Neutrophil (primary cell): ENCODE measurements around the gene METAP1.

ENCODE experiments used
- H3K27ac ChIP-seq: fragments of 200-600 bp; sonication (generic); 2 replicates; pipeline ENCODE4 v1.5.1; 2016; ENCODE audit warnings: mild to moderate bottlenecking, moderate library complexity
- H3K27me3 ChIP-seq: fragments of 200-600 bp; sonication (generic); 2 replicates; pipeline ENCODE4 v1.6.0; 2016; ENCODE audit warnings: mild to moderate bottlenecking
- H3K36me3 ChIP-seq: fragments of 200-600 bp; sonication (generic); 2 replicates; pipeline ENCODE4 v1.5.1; 2017
- H3K4me1 ChIP-seq, 2 experiments: fragments of 200-600 bp in 1 of 2; sonication (generic) in 1 of 2; 1 replicate in 1 of 2; 2 replicates in 1 of 2; pipeline versions ENCODE4 v1.5.1 to v1.6.1; 2013 to 2016; ENCODE audit warnings: low read depth in 1 of 2, low read length in 1 of 2, mild to moderate bottlenecking in 1 of 2, moderate library complexity in 1 of 2; ENCODE audit not compliant: control insufficient read depth in 1 of 2, insufficient read depth in 1 of 2
- H3K4me3 ChIP-seq, 2 experiments: fragments of 200-600 bp in 1 of 2; sonication (generic) in 1 of 2; 1 replicate in 1 of 2; 2 replicates in 1 of 2; pipeline ENCODE4 v1.5.1; 2013 to 2016; ENCODE audit warnings: low read depth in 1 of 2, low read length in 1 of 2, mild to moderate bottlenecking in 1 of 2, moderate library complexity in 1 of 2
- H3K9me3 ChIP-seq: fragments of 200-600 bp; sonication (generic); 2 replicates; pipeline ENCODE4 v1.5.1; 2016
- TF ChIP-seq, protein P1 (sequence below): fragments of 200-600 bp; sonication (generic); IDR thresholded peaks from 2 replicates; pipeline ENCODE4 v1.5.1; 2016; ENCODE audit warnings: antibody characterized with exemption

Gene METAP1

DNA sequence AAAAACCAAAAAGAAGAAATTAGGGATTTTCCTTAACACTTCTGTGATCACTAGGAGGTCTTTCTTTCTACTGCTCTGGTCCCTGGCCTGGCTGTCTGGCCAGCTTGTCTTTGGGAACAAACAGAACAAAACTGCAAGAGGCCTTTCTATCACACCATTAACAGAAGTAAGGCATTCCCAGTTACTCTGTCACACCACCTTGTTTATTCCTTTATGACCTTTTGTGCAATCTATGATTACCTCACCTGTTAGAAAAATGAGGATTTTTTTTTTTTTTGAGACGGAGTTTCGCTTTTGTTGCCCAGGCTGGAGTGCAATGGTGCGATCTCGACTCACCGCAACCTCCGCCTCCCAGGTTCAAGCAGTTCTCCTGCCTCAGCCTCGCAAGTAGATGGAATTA is 3.0 kb downstream of the METAP1 start:
- no peaks in the 10 kb centered on the region for H3K36me3 ChIP-seq
- H3K27ac ChIP-seq: no peak overlapping the region
- H3K27me3 ChIP-seq: no peaks in the 10 kb centered on the region
- TF ChIP-seq, protein P1, sequence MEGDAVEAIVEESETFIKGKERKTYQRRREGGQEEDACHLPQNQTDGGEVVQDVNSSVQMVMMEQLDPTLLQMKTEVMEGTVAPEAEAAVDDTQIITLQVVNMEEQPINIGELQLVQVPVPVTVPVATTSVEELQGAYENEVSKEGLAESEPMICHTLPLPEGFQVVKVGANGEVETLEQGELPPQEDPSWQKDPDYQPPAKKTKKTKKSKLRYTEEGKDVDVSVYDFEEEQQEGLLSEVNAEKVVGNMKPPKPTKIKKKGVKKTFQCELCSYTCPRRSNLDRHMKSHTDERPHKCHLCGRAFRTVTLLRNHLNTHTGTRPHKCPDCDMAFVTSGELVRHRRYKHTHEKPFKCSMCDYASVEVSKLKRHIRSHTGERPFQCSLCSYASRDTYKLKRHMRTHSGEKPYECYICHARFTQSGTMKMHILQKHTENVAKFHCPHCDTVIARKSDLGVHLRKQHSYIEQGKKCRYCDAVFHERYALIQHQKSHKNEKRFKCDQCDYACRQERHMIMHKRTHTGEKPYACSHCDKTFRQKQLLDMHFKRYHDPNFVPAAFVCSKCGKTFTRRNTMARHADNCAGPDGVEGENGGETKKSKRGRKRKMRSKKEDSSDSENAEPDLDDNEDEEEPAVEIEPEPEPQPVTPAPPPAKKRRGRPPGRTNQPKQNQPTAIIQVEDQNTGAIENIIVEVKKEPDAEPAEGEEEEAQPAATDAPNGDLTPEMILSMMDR: no peak
- H3K4me3 ChIP-seq: no peak overlapping the region
- no peaks in the 10 kb centered on the region for H3K9me3 ChIP-seq
- peaks cover 15 to 17% of the 10 kb centered on the region in 2 experiments for H3K4me1 ChIP-seq

DNA sequence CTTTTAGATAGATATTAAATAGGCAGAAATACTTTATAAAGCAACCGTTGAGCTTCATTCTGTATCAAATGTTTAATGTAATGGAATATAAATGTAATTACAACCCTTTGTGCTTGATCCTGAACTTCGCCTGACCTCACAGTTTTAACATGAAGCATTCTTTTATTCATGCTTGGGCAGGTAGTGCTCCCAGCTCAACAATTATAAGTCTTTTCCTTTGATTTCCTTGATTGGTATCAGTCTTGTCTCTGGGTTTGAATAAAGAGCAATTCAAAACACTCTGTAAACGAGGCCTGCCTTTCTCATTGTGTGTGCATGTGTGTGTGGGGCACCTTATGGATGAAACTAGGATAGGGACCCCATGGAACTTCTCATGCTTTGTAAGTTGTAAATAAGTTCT is 6.8 kb downstream of the METAP1 start:
- TF ChIP-seq, protein P1: no peak
- no peak overlapping the region for H3K27ac ChIP-seq
- H3K36me3 ChIP-seq: no peaks in the 10 kb centered on the region
- H3K9me3 ChIP-seq: no peaks in the 10 kb centered on the region
- no peaks in the 10 kb centered on the region for H3K27me3 ChIP-seq
- H3K4me1 ChIP-seq: no peaks in the 10 kb centered on the region
- no peak overlapping the region for H3K4me3 ChIP-seq

DNA sequence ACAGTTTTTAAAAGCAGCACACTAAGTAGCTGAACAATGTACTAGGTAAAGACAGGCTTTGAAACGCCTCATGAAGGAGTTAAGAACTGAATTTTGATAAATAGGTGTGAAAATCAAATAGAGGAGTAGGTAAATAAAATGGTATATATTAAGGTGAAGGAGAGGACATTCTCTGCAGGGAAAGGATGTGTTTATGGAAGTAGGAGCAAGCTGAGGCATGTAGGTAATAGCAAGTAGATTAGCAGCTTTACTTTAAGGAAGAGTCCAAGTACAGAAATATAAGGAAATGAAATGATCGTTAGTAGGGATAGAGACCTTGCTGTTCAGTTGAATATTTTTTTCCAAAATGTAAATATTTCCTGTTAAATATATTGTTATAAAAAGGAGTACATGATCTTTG is 12.5 kb downstream of the METAP1 start:
- Histone ChIP-seq H3K36me3 (no peaks in the 10 kb centered on the region), H3K9me3 (no peaks in the 10 kb centered on the region), H3K27ac (no peak overlapping the region), H3K4me1 (no peaks in the 10 kb centered on the region), H3K4me3 (no peak overlapping the region), H3K27me3 (no peaks in the 10 kb centered on the region)
- TF ChIP-seq, protein P1: no peak

DNA sequence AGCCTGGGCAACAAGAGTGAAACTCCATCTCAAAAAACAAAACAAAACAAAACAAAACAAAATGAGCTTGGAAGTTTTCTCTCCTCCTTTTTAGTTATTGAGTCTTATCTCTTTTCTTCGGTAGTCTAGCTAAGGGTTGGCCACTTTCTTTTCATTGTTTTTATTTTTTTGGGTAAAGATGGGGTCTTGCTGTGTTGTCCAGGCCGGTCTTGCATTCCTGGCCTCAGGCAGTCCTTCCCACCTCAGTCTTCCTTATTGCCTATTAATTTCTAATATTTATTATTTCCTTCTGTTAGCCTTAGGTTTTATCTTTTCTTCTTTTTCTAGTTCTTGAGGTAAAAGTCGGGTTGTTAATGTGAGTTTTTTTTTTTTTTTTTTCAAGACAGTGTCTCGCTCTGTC is 16.4 kb downstream of the METAP1 start:
- no peaks in the 10 kb centered on the region for H3K27me3 ChIP-seq
- H3K27ac ChIP-seq: no peak overlapping the region
- TF ChIP-seq, protein P1: no peak
- no peak overlapping the region for H3K4me3 ChIP-seq
- no peaks in the 10 kb centered on the region for H3K36me3 ChIP-seq
- H3K4me1 ChIP-seq: peaks cover 0 to 4% of the 10 kb centered on the region in 2 experiments
- H3K9me3 ChIP-seq: no peaks in the 10 kb centered on the region

DNA sequence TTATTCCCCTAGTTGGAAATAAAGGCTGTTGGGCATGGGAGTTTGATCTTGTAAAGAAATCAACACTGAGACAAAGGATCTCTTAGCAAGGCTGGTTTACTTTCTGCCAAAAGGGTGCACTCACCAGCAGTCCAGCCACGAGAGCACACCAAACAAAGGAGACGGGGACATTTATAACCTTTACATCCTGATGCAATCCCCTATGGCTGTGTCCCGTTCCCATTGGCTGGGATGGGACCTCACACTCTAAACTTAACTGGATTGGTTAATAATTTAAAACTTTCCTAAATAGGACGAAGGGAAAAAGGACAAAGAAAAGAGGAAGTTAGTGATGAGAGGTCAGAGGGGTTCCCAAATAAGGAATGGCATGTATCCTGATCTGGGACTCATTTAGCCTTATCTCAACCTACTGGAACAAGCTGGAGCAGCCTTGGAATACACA is 17.9 kb downstream of the METAP1 start:
- no peak overlapping the region for H3K4me3 ChIP-seq
- TF ChIP-seq, protein P1: no peak
- H3K27ac ChIP-seq: no peak overlapping the region
- no peaks in the 10 kb centered on the region for H3K9me3 ChIP-seq
- no peaks in the 10 kb centered on the region for H3K36me3 ChIP-seq
- no peaks in the 10 kb centered on the region for H3K27me3 ChIP-seq
- peaks cover 0 to 4% of the 10 kb centered on the region in 2 experiments for H3K4me1 ChIP-seq
